ENCODE measurements around the gene ETFBKMT.
"Not testable (repeated sequence)": the region's sequence is repeated elsewhere in the genome, so short reads cannot be mapped to it uniquely, and the experiment has no call there.

ETFBKMT gene

DNA sequence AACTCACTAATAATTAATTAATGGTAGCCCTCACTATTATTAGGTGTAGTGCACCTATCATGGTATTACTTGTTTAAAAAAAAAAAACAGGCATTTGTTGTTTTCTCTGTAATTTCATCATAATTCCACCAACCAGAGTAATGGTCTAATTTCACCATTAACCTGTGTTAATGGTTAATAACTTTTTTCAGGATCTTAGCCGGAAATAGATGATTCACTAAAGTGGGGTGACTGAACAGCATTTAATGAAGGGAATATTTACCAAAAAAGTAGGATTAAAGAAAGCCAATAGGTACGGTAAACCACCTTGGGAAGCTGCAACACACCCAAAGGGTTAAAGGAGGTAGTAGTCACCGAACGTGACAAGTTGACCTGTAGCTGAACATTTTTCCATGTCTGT is 13.0 kb downstream of the ETFBKMT start:
- DNase-seq (ENCODE audit: insufficient read length, low spot score): no peak
- TF ChIP-seq CTCF (IDR thresholded peaks at IDR 0.05; ENCODE audit: insufficient read depth, missing control alignments): no peak

GRCh38 chr12:31682136-31682962 is 22.9 kb downstream of the ETFBKMT start:
- TF ChIP-seq CTCF (IDR thresholded peaks at IDR 0.05; ENCODE audit: insufficient read depth, missing control alignments): peak; percentile 87
- peak; percentile 21 for DNase-seq (ENCODE audit: insufficient read length, low spot score)
- FAIRE-seq: peak; percentile 67

More for the DNA sequence above, 13.0 kb downstream of the ETFBKMT start:
- FAIRE-seq: no peak

- TF ChIP-seq CTCF (IDR thresholded peaks at IDR 0.05; ENCODE audit: insufficient read depth, missing control alignments): no peak
- FAIRE-seq (no peak), DNase-seq (ENCODE audit: insufficient read length, low spot score) (no peak)
Observed at GRCh38 chr12:31685801-31686200, 26.3 kb downstream of the ETFBKMT start.

GRCh38 chr12:31687101-31687527 is 27.6 kb downstream of the ETFBKMT start:
- TF ChIP-seq CTCF (IDR thresholded peaks at IDR 0.05; ENCODE audit: insufficient read depth, missing control alignments): no peak
- DNase-seq (ENCODE audit: insufficient read length, low spot score): no peak
- no peak for FAIRE-seq

- not testable (repeated sequence) for DNase-seq (ENCODE audit: insufficient read length, low spot score); FAIRE-seq
Observed at GRCh38 chr12:31689921-31690320, 30.4 kb downstream of the ETFBKMT start.

- peak; percentile 46 for TF ChIP-seq CTCF (IDR thresholded peaks at IDR 0.05; ENCODE audit: insufficient read depth, missing control alignments)
- DNase-seq (ENCODE audit: insufficient read length, low spot score) (peak; percentile 44), FAIRE-seq (peak; percentile 72)
Observed at GRCh38 chr12:31702047-31702446, 42.6 kb downstream of the ETFBKMT start.

DNA sequence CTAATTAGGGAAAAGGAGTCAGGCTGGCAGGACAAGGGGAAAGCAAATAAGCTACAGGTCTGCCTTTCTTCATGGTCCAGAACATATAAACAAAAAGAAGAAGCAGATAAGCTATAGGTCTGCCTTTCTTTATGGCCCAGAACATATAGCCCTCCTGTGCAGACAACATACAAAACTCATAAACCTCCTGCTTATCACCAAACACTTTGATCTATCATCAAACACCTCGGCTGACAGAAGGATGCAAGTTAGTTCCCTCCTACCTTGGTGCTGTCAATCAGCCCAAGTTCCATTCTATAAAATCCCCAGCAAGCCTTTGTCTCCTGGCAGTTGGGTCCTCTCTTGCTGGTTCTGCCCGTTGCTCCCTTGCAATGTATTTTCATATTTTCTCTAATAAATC is 46.1 kb downstream of the ETFBKMT start:
- TF ChIP-seq CTCF (IDR thresholded peaks at IDR 0.05; ENCODE audit: insufficient read depth, missing control alignments): no peak
- DNase-seq (ENCODE audit: insufficient read length, low spot score) (no peak), FAIRE-seq (no peak)

DNA sequence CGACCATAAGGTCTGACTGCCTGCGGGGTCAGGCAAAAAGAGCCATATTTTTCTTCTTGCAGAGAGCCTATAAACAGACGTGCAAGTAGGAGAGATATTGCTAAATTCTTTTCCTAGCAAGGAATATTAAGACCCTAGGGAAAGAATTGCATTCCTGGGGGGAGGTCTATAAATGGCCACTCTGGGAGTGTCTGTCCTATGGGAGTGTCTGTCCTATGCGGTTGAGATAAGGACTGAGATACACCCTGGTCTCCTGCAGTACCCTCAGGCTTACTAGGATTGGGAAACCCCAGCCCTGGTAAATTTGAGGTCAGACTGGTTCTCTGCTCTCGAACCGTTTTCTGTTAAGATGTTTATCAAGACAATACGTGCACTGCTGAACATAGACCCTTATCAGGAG is 48.6 kb downstream of the ETFBKMT start:
- FAIRE-seq; DNase-seq (ENCODE audit: insufficient read length, low spot score): not testable (repeated sequence)
